HEK293 (cell line): Measurements from ENCODE around the gene HDAC11.

Source experiments
- CTCF ChIP-seq: fragments of 450-650 bp; formaldehyde crosslinking; IDR thresholded peaks from 2 replicates; pipeline ENCODE4 v1.5.1; 2016; ENCODE audit warnings: missing biosample characterization, missing genetic modification characterization
- GLI4 ChIP-seq: fragments of 450-650 bp; formaldehyde crosslinking; IDR thresholded peaks from 2 replicates; pipeline ENCODE4 v1.5.1; 2016; ENCODE audit warnings: missing biosample characterization, missing genetic modification characterization
- ZBTB26 ChIP-seq: fragments of 450-650 bp; formaldehyde crosslinking; optimal IDR thresholded peaks from 2 replicates; pipeline ENCODE3; 2016; ENCODE audit warnings: missing biosample characterization, mild to moderate bottlenecking, missing genetic modification characterization
- ZBTB49 ChIP-seq: fragments of 450-650 bp; formaldehyde crosslinking; IDR thresholded peaks from 2 replicates; pipeline ENCODE4 v1.5.1; 2016; ENCODE audit warnings: missing biosample characterization, missing genetic modification characterization, low read depth
- ZFP3 ChIP-seq: fragments of 450-650 bp; formaldehyde crosslinking; IDR thresholded peaks from 2 replicates; pipeline ENCODE4 v1.5.1; 2016; ENCODE audit warnings: low read depth, missing biosample characterization, missing genetic modification characterization
- ZNF366 ChIP-seq: fragments of 450-650 bp; formaldehyde crosslinking; conservative IDR thresholded peaks from 2 replicates; pipeline ENCODE4 v1.5.1; 2016; ENCODE audit warnings: missing biosample characterization, missing genetic modification characterization
- ZNF37A ChIP-seq: fragments of 450-650 bp; IDR thresholded peaks from 2 replicates; pipeline ENCODE4 v1.5.1; 2018; ENCODE audit warnings: missing biosample characterization, missing genetic modification characterization
- ZNF473 ChIP-seq: fragments of 450-650 bp; formaldehyde crosslinking; IDR thresholded peaks from 2 replicates; pipeline ENCODE4 v1.5.1; 2017; ENCODE audit warnings: missing biosample characterization, missing genetic modification characterization
- ZNF704 ChIP-seq: fragments of 450-650 bp; formaldehyde crosslinking; IDR thresholded peaks from 2 replicates; pipeline ENCODE4 v1.5.1; 2016; ENCODE audit warnings: missing biosample characterization, missing genetic modification characterization
- ZNF792 ChIP-seq: fragments of 450-650 bp; formaldehyde crosslinking; IDR thresholded peaks from 2 replicates; pipeline ENCODE4 v1.5.1; 2016; ENCODE audit warnings: missing biosample characterization, missing genetic modification characterization

- TF ChIP-seq ZNF366, result no peak
- no peak for TF ChIP-seq CTCF (tag by site-specific recombination)
- TF ChIP-seq ZNF792 (tag by site-specific recombination), result no peak
- no peak for TF ChIP-seq ZNF473 (tag by site-specific recombination)
- TF ChIP-seq ZBTB26 (tag by site-specific recombination), result no peak
- no peak for TF ChIP-seq ZFP3 (tag by site-specific recombination)
- TF ChIP-seq ZNF37A (tag by site-specific recombination), result no peak
- no peak for TF ChIP-seq ZNF704 (tag by site-specific recombination)
- no peak for TF ChIP-seq ZBTB49
- TF ChIP-seq GLI4, result no peak
Measured at GRCh38 chr3:13540297-13540995, 60.3 kb downstream of the HDAC11 start.
